Activated CD4-positive, alpha-beta T cell treated with anti-CD3 and anti-CD28 coated beads for 36 hours (primary cell): ENCODE results near the gene SCN2B. TPM values are rescaled to one million over a fixed set of nuclear protein-coding genes. Genes with fewer than 3 reads are reported as not detected.
A peak's percentile ranks its signal among the peaks of the same experiment; 100 is the strongest.

Experiments used
- ATAC-seq: fragments of 200-7000 bp; cut with Tn5 transposase; one replicate; pipeline ENCODE4 v1.10.0; 2021; ENCODE audit warnings: mild to moderate bottlenecking, moderate library complexity
- CTCF ChIA-PET: fragments of 350-600 bp; sonication (Branson Sonifier 250); formaldehyde crosslinking; loops from one replicate; lab custom pipeline; 2021; ENCODE audit warnings: antibody characterized with exemption; lab: Charles Lee
- POLR2A ChIA-PET: fragments of 350-600 bp; sonication (Branson Sonifier 250); formaldehyde crosslinking; loops from one replicate; lab custom pipeline; 2021; ENCODE audit warnings: antibody characterized with exemption, inconsistent platforms; lab: Charles Lee
- DNase-seq: peaks from one replicate; pipeline ENCODE4 v3.0.0-alpha.2; 2020
- H3K27ac Mint-ChIP-seq: one replicate; pipeline ENCODE4 v1.8.0; 2021; ENCODE audit warnings: mixed read lengths
- H3K27me3 Mint-ChIP-seq: one replicate; pipeline ENCODE4 v1.8.0; 2021; ENCODE audit warnings: mixed read lengths
- H3K36me3 Mint-ChIP-seq: one replicate; pipeline ENCODE4 v1.8.0; 2021; ENCODE audit warnings: low read depth, mixed read lengths
- H3K4me1 Mint-ChIP-seq: one replicate; pipeline ENCODE4 v1.8.0; 2021; ENCODE audit warnings: mixed read lengths
- H3K4me3 Mint-ChIP-seq: one replicate; pipeline ENCODE4 v1.8.0; 2021; ENCODE audit warnings: mild to moderate bottlenecking, moderate library complexity, mixed read lengths
- H3K9me3 Mint-ChIP-seq: one replicate; pipeline ENCODE4 v1.8.0; 2021; ENCODE audit warnings: low read depth, mixed read lengths
- intact Hi-C, 2 experiments: fragments of 100-400 bp; cut with DNase I in 1 of 2; cut with micrococcal nuclease in 1 of 2; formaldehyde crosslinking; loops; one replicate each; pipeline versions ENCODE4 v1.14.2 to v1.15.1; 2022 to 2024; cut with DNase I, micrococcal nuclease
- total RNA-seq, 2 experiments: library from RNA; stranded (reverse); gene quantifications; one replicate each; pipeline ENCODE4 v1.2.3, GENCODE V29; 2021

SCN2B gene, protein sequence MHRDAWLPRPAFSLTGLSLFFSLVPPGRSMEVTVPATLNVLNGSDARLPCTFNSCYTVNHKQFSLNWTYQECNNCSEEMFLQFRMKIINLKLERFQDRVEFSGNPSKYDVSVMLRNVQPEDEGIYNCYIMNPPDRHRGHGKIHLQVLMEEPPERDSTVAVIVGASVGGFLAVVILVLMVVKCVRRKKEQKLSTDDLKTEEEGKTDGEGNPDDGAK
- total RNA-seq, result not detected

GRCh38 chr11:118175993-118176777 lies at the start of gene SCN2B:
Gene SCN2B, minus strand, starts transcription at chr11:118176639. Its CDS starts 208 bp downstream, at chr11:118176431.
- H3K9me3 Mint-ChIP-seq, result no peaks in the 10 kb centered on the region
- intact Hi-C loops, result no loop called here
- no peak within 1 kb of the TSS for H3K4me3 Mint-ChIP-seq
- no peak within 1 kb of the TSS for H3K27ac Mint-ChIP-seq
- ChIA-PET CTCF (interaction anchor here (0.5 kb wide), 1 partner anchor 89 kb away, joined by 3 read pairs; no protein-coding TSS in a partner anchor), POLR2A (no interaction called here)
- H3K27me3 Mint-ChIP-seq, result peaks cover 6% of the 10 kb centered on the region
- DNase-seq (no peak), ATAC-seq (no peak)
- H3K4me1 Mint-ChIP-seq, result peaks cover 4% of the 10 kb centered on the region
- H3K36me3 Mint-ChIP-seq, result no peaks in the 10 kb centered on the region

- Mint-ChIP-seq H3K27me3 (no peaks in the 10 kb centered on the region), H3K4me1 (peaks cover 73% of the 10 kb centered on the region), H3K9me3 (peaks cover 7% of the 10 kb centered on the region), H3K4me3 (peak within 1 kb of the TSS; percentile 76), H3K36me3 (peaks cover 75% of the 10 kb centered on the region), H3K27ac (no peak within 1 kb of the TSS)
- CTCF ChIA-PET, result interaction anchor here (0.6 to 4.2 kb wide), 19 partner anchors 8 to 222 kb away, joined by 3 to 36 read pairs (median 4); partner anchors contain the start of gene MPZL3
- POLR2A ChIA-PET, result interaction anchor here (0.5 to 4.2 kb wide), 17 partner anchors 8 to 659 kb away, joined by 3 to 44 read pairs (median 4); partner anchors contain the start of genes ARCN1, CXCR5 and MPZL3
- intact Hi-C loops, result loop anchor here (1.0 to 10.0 kb wide), 8 partner anchors 7 to 1127 kb away; partner anchors contain the start of genes BCL9L (in 1 of the 2), DDX6 (in 1 of the 2) and SIK3 (in 1 of the 2)
- ATAC-seq, result peak; percentile 71
- peak; percentile 84 for DNase-seq
Observed at GRCh38 chr11:118224511-118225188, 48.2 kb upstream of the SCN2B start, which contains the start of gene JAML. Gene JAML, minus strand, starts transcription at chr11:118225011. Its CDS starts 10,145 bp downstream, at chr11:118214866.

- peaks cover 79% of the 10 kb centered on the region for H3K4me1 Mint-ChIP-seq
- H3K4me3 Mint-ChIP-seq, result peak overlapping the region; percentile 76
- H3K27me3 Mint-ChIP-seq, result no peaks in the 10 kb centered on the region
- ATAC-seq (peak; percentile 23), DNase-seq (peak; percentile 50)
- CTCF ChIA-PET, result interaction anchor here (0.5 to 4.2 kb wide), 16 partner anchors 8 to 222 kb away, joined by 3 to 36 read pairs (median 4); partner anchors contain the start of gene MPZL3
- peaks cover 7% of the 10 kb centered on the region for H3K9me3 Mint-ChIP-seq
- POLR2A ChIA-PET, result interaction anchor here (0.5 to 4.2 kb wide), 14 partner anchors 9 to 660 kb away, joined by 3 to 44 read pairs (median 4); partner anchors contain the start of genes ARCN1, CXCR5 and MPZL3
- peaks cover 82% of the 10 kb centered on the region for H3K36me3 Mint-ChIP-seq
- intact Hi-C loops, result loop anchor here (1.0 to 10.0 kb wide), 5 partner anchors 17 to 703 kb away; partner anchors contain the start of gene BCL9L (in 1 of the 2)
- no peak overlapping the region for H3K27ac Mint-ChIP-seq
Observed at GRCh38 chr11:118223992-118224391, 47.6 kb upstream of the SCN2B start.

GRCh38 chr11:118223570-118223969 lies 47.1 kb upstream of the SCN2B start:
- ChIA-PET POLR2A (interaction anchor here (0.9 to 4.2 kb wide), 7 partner anchors 9 to 117 kb away, joined by 3 to 42 read pairs (median 7); partner anchors contain the start of gene MPZL3), CTCF (interaction anchor here (0.5 to 4.2 kb wide), 8 partner anchors 8 to 73 kb away, joined by 3 to 36 read pairs (median 6); no protein-coding TSS in a partner anchor)
- ATAC-seq, result peak; percentile 20

DNA sequence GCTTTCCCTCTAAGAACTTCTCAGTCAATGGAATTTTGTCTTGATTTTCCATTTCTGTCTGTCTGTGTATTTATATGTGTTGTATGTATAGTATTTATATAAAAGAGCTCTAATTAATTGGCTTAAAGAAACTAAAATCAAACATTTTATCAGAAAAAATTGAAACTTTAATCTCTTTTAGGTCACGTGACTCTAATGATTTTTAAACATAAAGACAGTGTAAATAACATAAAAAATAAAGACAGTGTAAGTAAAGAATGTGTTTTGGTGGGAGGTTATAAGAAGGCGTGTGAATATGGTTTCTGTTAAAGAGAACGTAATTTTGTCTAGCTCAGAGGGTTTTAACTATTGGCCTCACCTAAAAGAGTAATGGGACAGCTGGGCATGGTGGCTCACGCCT lies 46.0 kb upstream of the SCN2B start:
- peak overlapping the region; percentile 100 for H3K27ac Mint-ChIP-seq
- no peaks in the 10 kb centered on the region for H3K27me3 Mint-ChIP-seq
- H3K4me1 Mint-ChIP-seq, result peaks cover 81% of the 10 kb centered on the region
- peaks cover 80% of the 10 kb centered on the region for H3K36me3 Mint-ChIP-seq
- ATAC-seq (no peak), DNase-seq (no peak)
- H3K9me3 Mint-ChIP-seq, result peaks cover 7% of the 10 kb centered on the region
- CTCF ChIA-PET, result interaction anchor here (0.8 to 2.5 kb wide), 4 partner anchors 8 to 180 kb away, joined by 3 to 13 read pairs (median 5); no protein-coding TSS in a partner anchor
- intact Hi-C loops, result loop anchor here in 1 of 2 experiments (5.0 to 10.0 kb wide), 2 partner anchors 652 to 705 kb away; partner anchors contain the start of gene BCL9L
- peak overlapping the region; percentile 76 for H3K4me3 Mint-ChIP-seq
- POLR2A ChIA-PET, result interaction anchor here (0.7 to 0.8 kb wide), 2 partner anchors 14 to 20 kb away, joined by 5 read pairs; no protein-coding TSS in a partner anchor

More at GRCh38 chr11:118223570-118223969, 47.1 kb upstream of the SCN2B start:
- H3K4me1 Mint-ChIP-seq, result peaks cover 82% of the 10 kb centered on the region
- peaks cover 7% of the 10 kb centered on the region for H3K9me3 Mint-ChIP-seq
- no peak for DNase-seq
- peak overlapping the region; percentile 76 for H3K4me3 Mint-ChIP-seq
- H3K36me3 Mint-ChIP-seq, result peaks cover 84% of the 10 kb centered on the region
- intact Hi-C loops, result loop anchor here in 1 of 2 experiments (1.0 to 10.0 kb wide), 3 partner anchors 18 to 704 kb away; partner anchors contain the start of gene BCL9L
- H3K27ac Mint-ChIP-seq, result no peak overlapping the region
- no peaks in the 10 kb centered on the region for H3K27me3 Mint-ChIP-seq

DNA sequence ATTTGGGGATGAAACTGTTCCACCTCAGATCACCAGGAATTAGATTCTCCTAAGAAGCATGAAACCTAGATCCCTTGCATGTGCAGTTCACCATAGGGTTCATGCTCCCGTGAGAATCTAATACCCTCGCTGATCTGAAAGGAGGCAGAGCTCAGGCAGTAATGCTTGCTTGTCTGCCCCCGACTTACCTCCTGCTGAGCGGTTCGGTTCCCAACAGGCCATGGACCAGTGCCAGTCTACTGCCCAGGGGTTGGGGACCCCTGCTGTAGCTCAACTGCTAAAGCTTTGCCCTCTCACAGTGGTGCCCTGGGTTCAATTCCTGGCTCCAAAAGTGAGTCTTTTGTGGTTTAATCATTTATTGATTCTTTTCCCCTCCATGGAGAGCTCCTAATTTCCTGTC lies 45.0 kb upstream of the SCN2B start:
- peak overlapping the region; percentile 76 for H3K4me3 Mint-ChIP-seq
- no peak for ATAC-seq
- ChIA-PET POLR2A (interaction anchor here (0.7 to 0.9 kb wide), 2 partner anchors 19 to 89 kb away, joined by 3 to 4 read pairs; no protein-coding TSS in a partner anchor), CTCF (interaction anchor here (0.9 to 2.5 kb wide), 6 partner anchors 7 to 74 kb away, joined by 3 to 13 read pairs (median 6); no protein-coding TSS in a partner anchor)
- H3K9me3 Mint-ChIP-seq, result peaks cover 7% of the 10 kb centered on the region
- no peaks in the 10 kb centered on the region for H3K27me3 Mint-ChIP-seq
- no peak for DNase-seq
- peak overlapping the region; percentile 100 for H3K27ac Mint-ChIP-seq
- peaks cover 70% of the 10 kb centered on the region for H3K36me3 Mint-ChIP-seq
- intact Hi-C loops, result loop anchor here in 1 of 2 experiments (5.0 to 10.0 kb wide), 2 partner anchors 653 to 706 kb away; partner anchors contain the start of gene BCL9L
- peaks cover 81% of the 10 kb centered on the region for H3K4me1 Mint-ChIP-seq

DNA sequence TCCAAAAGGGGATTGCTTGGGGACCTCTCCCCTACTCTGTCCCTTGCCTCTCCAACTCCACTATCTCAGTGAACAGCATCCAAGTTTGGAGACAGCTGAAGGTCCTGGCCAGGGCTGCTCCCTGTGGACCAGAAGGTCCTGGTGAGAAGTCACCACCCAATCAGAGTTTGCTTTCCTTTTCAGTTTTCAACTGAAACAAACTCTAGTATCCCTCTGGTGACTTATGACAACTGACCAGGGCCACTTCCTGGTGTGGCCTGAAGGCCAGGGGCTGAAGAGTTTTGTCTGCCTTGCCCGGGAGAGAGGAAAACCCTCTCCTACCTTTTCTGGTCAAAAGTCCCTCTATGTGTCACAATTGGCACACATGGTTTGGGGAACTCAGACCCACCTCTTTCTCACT lies 43.3 kb upstream of the SCN2B start:
- Mint-ChIP-seq H3K4me3 (peak overlapping the region; percentile 76), H3K4me1 (peaks cover 84% of the 10 kb centered on the region), H3K9me3 (no peaks in the 10 kb centered on the region), H3K36me3 (peaks cover 62% of the 10 kb centered on the region), H3K27ac (peak overlapping the region; percentile 100), H3K27me3 (no peaks in the 10 kb centered on the region)
- intact Hi-C loops, result loop anchor here (5.0 to 10.0 kb wide), 4 partner anchors 218 to 708 kb away; partner anchors contain the start of genes KMT2A (in 2 of the 2), BCL9L (in 1 of the 2) and IL10RA (in 1 of the 2)
- ChIA-PET POLR2A (interaction anchor here (0.6 to 0.7 kb wide), 2 partner anchors 13 to 924 kb away, joined by 4 to 8 read pairs; no protein-coding TSS in a partner anchor), CTCF (interaction anchor here (0.6 to 2.1 kb wide), 4 partner anchors 9 to 76 kb away, joined by 3 to 10 read pairs (median 5); no protein-coding TSS in a partner anchor)
- no peak for ATAC-seq
- DNase-seq, result no peak

GRCh38 chr11:118219244-118219643 lies 42.8 kb upstream of the SCN2B start:
- peak overlapping the region; percentile 76 for H3K4me3 Mint-ChIP-seq
- H3K27me3 Mint-ChIP-seq, result no peaks in the 10 kb centered on the region
- intact Hi-C loops, result loop anchor here (5.0 kb wide), 2 partner anchors 218 to 232 kb away; partner anchors contain the start of genes KMT2A (in 2 of the 2) and IL10RA (in 1 of the 2)
- POLR2A ChIA-PET, result interaction anchor here (0.6 to 0.7 kb wide), 2 partner anchors 13 to 924 kb away, joined by 4 to 8 read pairs; no protein-coding TSS in a partner anchor
- DNase-seq, result no peak
- H3K36me3 Mint-ChIP-seq, result peaks cover 67% of the 10 kb centered on the region
- CTCF ChIA-PET, result interaction anchor here (0.6 to 3.6 kb wide), 5 partner anchors 12 to 70 kb away, joined by 3 to 22 read pairs (median 3); no protein-coding TSS in a partner anchor
- no peak for ATAC-seq
- peak overlapping the region; percentile 100 for H3K27ac Mint-ChIP-seq
- H3K9me3 Mint-ChIP-seq, result no peaks in the 10 kb centered on the region
- peaks cover 87% of the 10 kb centered on the region for H3K4me1 Mint-ChIP-seq

GRCh38 chr11:118217575-118217974 lies 41.1 kb upstream of the SCN2B start:
- DNase-seq (peak; percentile 66), ATAC-seq (peak; percentile 72)
- H3K9me3 Mint-ChIP-seq, result no peaks in the 10 kb centered on the region
- no peaks in the 10 kb centered on the region for H3K27me3 Mint-ChIP-seq
- H3K4me1 Mint-ChIP-seq, result peaks cover 97% of the 10 kb centered on the region
- ChIA-PET POLR2A (interaction anchor here (4.5 to 4.6 kb wide), 2 partner anchors 8 to 23 kb away, joined by 23 to 44 read pairs; partner anchors contain the start of gene JAML), CTCF (interaction anchor here (0.7 to 4.7 kb wide), 7 partner anchors 8 to 289 kb away, joined by 3 to 36 read pairs (median 6); partner anchors contain the start of gene JAML)
- intact Hi-C loops, result loop anchor here (1.0 to 5.0 kb wide), 12 partner anchors 8 to 230 kb away; partner anchors contain the start of genes CD3E (in 2 of the 2), JAML (in 2 of the 2), KMT2A (in 2 of the 2) and CD3D (in 1 of the 2)
- H3K4me3 Mint-ChIP-seq, result peak overlapping the region; percentile 76
- peak overlapping the region; percentile 100 for H3K27ac Mint-ChIP-seq
- peaks cover 70% of the 10 kb centered on the region for H3K36me3 Mint-ChIP-seq
